IMR-90 (cell line): ENCODE measurements around the gene IZUMO2.

Experiments
- BHLHE40 ChIP-seq: fragments of 150-350 bp; IDR thresholded peaks from 2 replicates; pipeline ENCODE4 v1.6.1; 2016; ENCODE audit warnings: mild to moderate bottlenecking, low read depth, low read length
- CEBPB ChIP-seq: IDR thresholded peaks from 2 replicates; pipeline ENCODE4 v1.6.1; 2012; ENCODE audit warnings: low read depth, low read length, improper control_type of control experiment
- CHD1 ChIP-seq: IDR thresholded peaks from 2 replicates; pipeline ENCODE4 v1.6.1; 2012; ENCODE audit warnings: low read depth, low read length, improper control_type of control experiment
- MAFK ChIP-seq: IDR thresholded peaks from 2 replicates; pipeline ENCODE4 v1.6.1; 2012; ENCODE audit warnings: low read depth, low read length, improper control_type of control experiment
- MAZ ChIP-seq: IDR thresholded peaks from 2 replicates; pipeline ENCODE4 v1.6.1; 2012; ENCODE audit warnings: low read depth, mild to moderate bottlenecking, low read length, improper control_type of control experiment, moderate library complexity, borderline replicate concordance
- MXI1 ChIP-seq: IDR thresholded peaks from 2 replicates; pipeline ENCODE4 v1.6.1; 2012; ENCODE audit warnings: low read depth, mild to moderate bottlenecking, low read length, moderate library complexity, borderline replicate concordance
- NFE2L2 ChIP-seq: fragments of 150-350 bp; IDR thresholded peaks from 2 replicates; pipeline ENCODE4 v1.6.1; 2016; ENCODE audit warnings: low read depth, mild to moderate bottlenecking, low read length
- POLR2A ChIP-seq: IDR thresholded peaks from 2 replicates; pipeline ENCODE4 v1.6.1; 2012; ENCODE audit warnings: mild to moderate bottlenecking, low read depth, low read length
- RAD21 ChIP-seq: IDR thresholded peaks from 2 replicates; pipeline ENCODE4 v1.6.1; 2012; ENCODE audit warnings: low read length, improper control_type of control experiment
- SMC3 ChIP-seq: fragments of 150-350 bp; IDR thresholded peaks from 2 replicates; pipeline ENCODE4 v1.6.1; 2016; ENCODE audit warnings: low read depth, mild to moderate bottlenecking, antibody characterized with exemption, low read length, moderate library complexity
- USF2 ChIP-seq: fragments of 150-350 bp; IDR thresholded peaks from 2 replicates; pipeline ENCODE4 v1.6.1; 2017; ENCODE audit warnings: mild to moderate bottlenecking, antibody characterized with exemption, low read length, low read depth
- TF ChIP-seq, protein P1 (sequence below): conservative IDR thresholded peaks from 2 replicates; pipeline ENCODE4 v1.5.1; 2012; ENCODE audit warnings: mild to moderate bottlenecking, low read depth, low read length, improper control_type of control experiment

- TF ChIP-seq POLR2A (no peak), RAD21 (no peak), MAZ (no peak), SMC3 (no peak), BHLHE40 (no peak), CEBPB (no peak), CHD1 (no peak), MXI1 (no peak), USF2 (no peak), MAFK (no peak), NFE2L2 (no peak)
- TF ChIP-seq, protein P1, sequence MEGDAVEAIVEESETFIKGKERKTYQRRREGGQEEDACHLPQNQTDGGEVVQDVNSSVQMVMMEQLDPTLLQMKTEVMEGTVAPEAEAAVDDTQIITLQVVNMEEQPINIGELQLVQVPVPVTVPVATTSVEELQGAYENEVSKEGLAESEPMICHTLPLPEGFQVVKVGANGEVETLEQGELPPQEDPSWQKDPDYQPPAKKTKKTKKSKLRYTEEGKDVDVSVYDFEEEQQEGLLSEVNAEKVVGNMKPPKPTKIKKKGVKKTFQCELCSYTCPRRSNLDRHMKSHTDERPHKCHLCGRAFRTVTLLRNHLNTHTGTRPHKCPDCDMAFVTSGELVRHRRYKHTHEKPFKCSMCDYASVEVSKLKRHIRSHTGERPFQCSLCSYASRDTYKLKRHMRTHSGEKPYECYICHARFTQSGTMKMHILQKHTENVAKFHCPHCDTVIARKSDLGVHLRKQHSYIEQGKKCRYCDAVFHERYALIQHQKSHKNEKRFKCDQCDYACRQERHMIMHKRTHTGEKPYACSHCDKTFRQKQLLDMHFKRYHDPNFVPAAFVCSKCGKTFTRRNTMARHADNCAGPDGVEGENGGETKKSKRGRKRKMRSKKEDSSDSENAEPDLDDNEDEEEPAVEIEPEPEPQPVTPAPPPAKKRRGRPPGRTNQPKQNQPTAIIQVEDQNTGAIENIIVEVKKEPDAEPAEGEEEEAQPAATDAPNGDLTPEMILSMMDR, result no peak
Measured at GRCh38 chr19:50199259-50199555, 36.1 kb upstream of the IZUMO2 start.
